Measurements from ENCODE around the gene SCOC. TPM values are rescaled to one million over a fixed set of nuclear protein-coding genes. Genes with fewer than 3 reads are reported as not detected.

Gene SCOC
- total RNA-seq (38.3 and 38.5 TPM in 2 replicates), polyA plus RNA-seq (6.8 and 12.3 TPM in 2 replicates), polyA minus RNA-seq (6.5 and 13.4 TPM in 2 replicates), Bru-seq, nascent RNA (percentile 48 among the genes with signal in this experiment), BruChase-seq, experiment 1, labeled RNA remaining after a 6-hour chase (percentile 57 among the genes with signal in this experiment), BruChase-seq, experiment 2, labeled RNA remaining after a 2-hour chase (percentile 46 among the genes with signal in this experiment)
- polyA plus RNA-seq (2011; cell fraction: cytosol; rRNA removed), result 17.0 and 18.5 TPM in 2 replicates
- polyA plus RNA-seq (2011; cell fraction: nucleus; rRNA removed), result 6.6 and 12.4 TPM in 2 replicates
- polyA plus RNA-seq (2012), result 32.0 and 44.6 TPM in 2 replicates
- polyA minus RNA-seq (2011; cell fraction: cytosol; rRNA and poly(A)+ RNA removed), result 1.5 TPM
- 14.2 and 26.2 TPM in 2 replicates for polyA minus RNA-seq (2011; cell fraction: nucleus; rRNA and poly(A)+ RNA removed)
- long read RNA-seq, transcript SCOC-207 (3 exons, 1,838 nt), result minor isoform, 19 of 213 reads
- long read RNA-seq, transcript SCOC-211 (4 exons, 1,959 nt), result major isoform, 168 of 213 reads
- long read RNA-seq, partial matches to known transcripts, result 12 of 213 reads
- long read RNA-seq, other reads (novel, unspliced or antisense), result 14 of 213 reads

GRCh38 chr4:140373328-140374129 lies at the start of gene SCOC:
Gene SCOC, plus strand, starts transcription at chr4:140373646. Its CDS starts 5,525 bp downstream, at chr4:140379171.
- H3K79me2 ChIP-seq (ENCODE audit: control insufficient read depth, insufficient read depth, low read length), result peaks cover 38% of the 10 kb centered on the region
- CTCF ChIA-PET, result interaction anchor here (0.9 to 5.6 kb wide), 15 partner anchors 9 to 716 kb away, joined by 3 to 60 read pairs (median 6); partner anchors contain the start of genes CLGN, ELMOD2 and TBC1D9
- TF ChIP-seq MYC (IDR thresholded peaks at IDR 0.05; ENCODE audit: low read depth, low read length), result no peak
- no peak for TF ChIP-seq EZH2 (IDR thresholded peaks at IDR 0.05; ENCODE audit: borderline replicate concordance, low read depth, low read length, severe bottlenecking)
- TF ChIP-seq POLR2AphosphoS5 (IDR thresholded peaks at IDR 0.05; ENCODE audit: insufficient read depth, low read depth, low read length), result peak; percentile 61
- peak; percentile 80 for TF ChIP-seq POLR2A (IDR thresholded peaks at IDR 0.05; ENCODE audit: low read depth, low read length)
- no peak for TF ChIP-seq FOS (IDR thresholded peaks at IDR 0.05; ENCODE audit: borderline replicate concordance, insufficient read depth, low read length)
- no peak for TF ChIP-seq JUN (IDR thresholded peaks at IDR 0.05; ENCODE audit: borderline replicate concordance, insufficient read depth, insufficient read length, low read depth)
- no peaks in the 10 kb centered on the region for H4K20me1 ChIP-seq (replicated peaks; ENCODE audit: control insufficient read depth, extremely low read depth, insufficient read depth, low read length)
- peak within 1 kb of the TSS; percentile 76 to 92 (median 79) for H3K4me3 ChIP-seq (replicated peaks in 1 of 3; ENCODE audit: insufficient read depth in 1 of 3, low read depth in 1 of 3, low read length in 3 of 3)
- no peaks in the 10 kb centered on the region for H3K27me3 ChIP-seq (ENCODE audit: control insufficient read depth in 2 of 2, insufficient read depth in 2 of 2, low read length in 2 of 2)
- H2AFZ ChIP-seq (ENCODE audit: low read depth, low read length), result peak within 1 kb of the TSS; percentile 94
- FAIRE-seq (peak; percentile 97), DNase-seq (ENCODE audit: low read depth, low spot score) (peak; percentile 100)
- intact Hi-C loops (cut with micrococcal nuclease), result loop anchor here (1.0 to 5.0 kb wide), 5 partner anchors 13 to 383 kb away; partner anchors contain the start of genes CLGN, ELMOD2, MAML3 and TBC1D9
- dilution Hi-C loops (cut with MboI; ENCODE audit: extremely low pct_ligation_motif_present, low sequenced_read_pairs), result no loop called here
- H3K27ac ChIP-seq (ENCODE audit: insufficient read depth, low read depth, low read length), result peak within 1 kb of the TSS; percentile 71
- H3K4me1 ChIP-seq (ENCODE audit: control insufficient read depth, extremely low read depth, insufficient read depth, low read length), result peaks cover 14% of the 10 kb centered on the region
- peak within 1 kb of the TSS; percentile 83 for H3K9ac ChIP-seq (replicated peaks; ENCODE audit: extremely low read depth, insufficient read depth, low read length)
- no peaks in the 10 kb centered on the region for H3K9me3 ChIP-seq (replicated peaks; ENCODE audit: control insufficient read depth, insufficient read depth, low read length)
- no peaks in the 10 kb centered on the region for H3K9me1 ChIP-seq (replicated peaks; ENCODE audit: control insufficient read depth, extremely low read depth, insufficient read depth, low read length)
- peak within 1 kb of the TSS; percentile 93 for H3K4me2 ChIP-seq (ENCODE audit: insufficient read depth, low read length)
- no peaks in the 10 kb centered on the region for H3K36me3 ChIP-seq (ENCODE audit: control insufficient read depth in 2 of 2, extremely low read depth in 1 of 2, insufficient read depth in 2 of 2, low read length in 2 of 2)
- POLR2A ChIA-PET, result interaction anchor here (1.3 kb wide), 1 partner anchor 150 kb away, joined by 4 read pairs; the partner anchor contains the start of gene ELMOD2
- BruUV-seq (replicated peaks), result no TSS peak

Data from endothelial cell of umbilical vein (primary cell).